GM23338 (cell line): ENCODE results near the gene INPP5A.

Experiments used
- CREB1 ChIP-seq: fragments of 250-450 bp; sonication (Bioruptor Pico); IDR thresholded peaks from 2 replicates; pipeline ENCODE4 v1.5.0; 2020; ENCODE audit warnings: low read depth, mild to moderate bottlenecking, moderate library complexity
- CTCF ChIP-seq, 2 experiments: fragments of 200-600 bp in 1 of 2; sonication (generic) in 1 of 2; conservative IDR thresholded peaks; 2 replicates each; pipeline versions ENCODE4 v1.5.1 to v1.6.1; 2016 to 2017; ENCODE audit warnings: antibody characterized with exemption in 2 of 2, low read depth in 2 of 2, mild to moderate bottlenecking in 2 of 2, moderate library complexity in 1 of 2
- ETS1 ChIP-seq: IDR thresholded peaks from 2 replicates; pipeline ENCODE4 v1.6.1; 2016; ENCODE audit warnings: antibody characterized with exemption
- EZH2 ChIP-seq: fragments of 200-600 bp; sonication (generic); IDR thresholded peaks from one replicate; pipeline ENCODE4 v1.8.0; 2017; ENCODE audit warnings: antibody characterized with exemption, mild to moderate bottlenecking, low read depth; ENCODE audit not compliant: unreplicated experiment
- EZH2phosphoT487 ChIP-seq: fragments of 200-600 bp; sonication (generic); IDR thresholded peaks from one replicate; pipeline ENCODE4 v1.8.1; 2018; ENCODE audit warnings: antibody characterized with exemption; ENCODE audit not compliant: unreplicated experiment
- JUNB ChIP-seq: IDR thresholded peaks from one replicate; pipeline ENCODE4 v1.6.1; 2016; ENCODE audit warnings: antibody characterized with exemption; ENCODE audit not compliant: unreplicated experiment
- NANOG ChIP-seq: IDR thresholded peaks from 2 replicates; pipeline ENCODE4 v1.6.1; 2016; ENCODE audit warnings: antibody characterized with exemption, borderline replicate concordance
- POLR2AphosphoS5 ChIP-seq: IDR thresholded peaks from 2 replicates; pipeline ENCODE4 v1.6.1; 2016; ENCODE audit warnings: antibody characterized with exemption, low read depth
- REST ChIP-seq: IDR thresholded peaks from one replicate; pipeline ENCODE4 v1.6.1; 2018; ENCODE audit warnings: antibody characterized with exemption; ENCODE audit not compliant: unreplicated experiment
- STAT1 ChIP-seq: IDR thresholded peaks from one replicate; pipeline ENCODE4 v1.6.1; 2016; ENCODE audit warnings: antibody characterized with exemption; ENCODE audit not compliant: unreplicated experiment
- ZNF114 ChIP-seq: fragments of 250-450 bp; sonication (Bioruptor Pico); IDR thresholded peaks from 2 replicates; pipeline ENCODE4 v1.5.0; 2020; ENCODE audit warnings: mild to moderate bottlenecking, moderate library complexity
- ZNF331 ChIP-seq: fragments of 250-450 bp; sonication (Bioruptor Pico); IDR thresholded peaks from 2 replicates; pipeline ENCODE4 v1.5.0; 2020; ENCODE audit warnings: low read depth, mild to moderate bottlenecking, moderate library complexity

- no peak for TF ChIP-seq CTCF (conservative IDR thresholded peaks at IDR 0.05; ENCODE audit: low read depth in 2 of 2)
- no peak for TF ChIP-seq POLR2AphosphoS5
- TF ChIP-seq JUNB, result no peak
- TF ChIP-seq EZH2, result no peak
- no peak for TF ChIP-seq REST
- TF ChIP-seq CREB1 (CRISPR knock-in tag), result no peak
- TF ChIP-seq EZH2phosphoT487, result no peak
- no peak for TF ChIP-seq NANOG
- TF ChIP-seq ETS1, result no peak
- TF ChIP-seq ZNF331 (CRISPR knock-in tag), result no peak
- TF ChIP-seq STAT1, result no peak
- no peak for TF ChIP-seq ZNF114 (CRISPR knock-in tag)
Observed at GRCh38 chr10:132550366-132551092, 12.9 kb downstream of the INPP5A start.
